Hepatocyte (in vitro differentiated cells): Measurements from ENCODE around the gene LRIG3. TPM values are rescaled to one million over a fixed set of nuclear protein-coding genes. Genes with fewer than 3 reads are reported as not detected.

Source experiments
- DNase-seq: peaks from one replicate; pipeline ENCODE4 v3.0.0-alpha.2; 2016; ENCODE audit warnings: low spot score
- H2AFZ ChIP-seq: fragments of 200-600 bp; sonication (generic); 2 replicates; pipeline ENCODE4 v1.6.0; 2016; ENCODE audit warnings: antibody characterized with exemption, mild to moderate bottlenecking
- H3K27ac ChIP-seq: fragments of 200-600 bp; sonication (generic); 2 replicates; pipeline ENCODE4 v1.5.1; 2016; ENCODE audit warnings: mild to moderate bottlenecking
- H3K27me3 ChIP-seq: fragments of 200-600 bp; sonication (generic); 2 replicates; pipeline ENCODE4 v1.6.1; 2016
- H3K36me3 ChIP-seq: fragments of 200-600 bp; sonication (generic); replicated peaks from 2 replicates; pipeline ENCODE4 v1.5.1; 2016; ENCODE audit warnings: low read depth; ENCODE audit not compliant: insufficient read depth
- H3K4me1 ChIP-seq: fragments of 200-600 bp; sonication (generic); 2 replicates; pipeline ENCODE4 v1.5.1; 2016; ENCODE audit warnings: mild to moderate bottlenecking, moderate library complexity; ENCODE audit not compliant: insufficient read depth
- H3K4me2 ChIP-seq: fragments of 200-600 bp; sonication (generic); 2 replicates; pipeline ENCODE4 v1.6.0; 2016
- H3K4me3 ChIP-seq: fragments of 200-600 bp; sonication (generic); 2 replicates; pipeline ENCODE4 v1.5.1; 2016; ENCODE audit warnings: mild to moderate bottlenecking
- H3K79me2 ChIP-seq: fragments of 200-600 bp; sonication (generic); 2 replicates; pipeline ENCODE4 v1.6.0; 2017; ENCODE audit warnings: mild to moderate bottlenecking
- H3K9me2 ChIP-seq: fragments of 200-600 bp; sonication (generic); replicated peaks from 2 replicates; pipeline ENCODE4 v1.6.0; 2017; ENCODE audit warnings: mild to moderate bottlenecking; ENCODE audit not compliant: insufficient read depth
- H3K9me3 ChIP-seq: fragments of 200-600 bp; sonication (generic); 2 replicates; pipeline ENCODE4 v1.5.1; 2016; ENCODE audit warnings: low read depth, mild to moderate bottlenecking
- H4K20me1 ChIP-seq: fragments of 200-600 bp; sonication (generic); 2 replicates; pipeline ENCODE4 v1.6.0; 2016; ENCODE audit warnings: mild to moderate bottlenecking; ENCODE audit not compliant: insufficient read depth, poor library complexity, severe bottlenecking
- EZH2 ChIP-seq: fragments of 200-600 bp; sonication (generic); IDR thresholded peaks from 2 replicates; pipeline ENCODE4 v1.6.1; 2016; ENCODE audit warnings: antibody characterized with exemption, mild to moderate bottlenecking, borderline replicate concordance
- EZH2phosphoT487 ChIP-seq: fragments of 200-600 bp; sonication (generic); IDR thresholded peaks from one replicate; pipeline ENCODE4 v1.6.1; 2018; ENCODE audit warnings: antibody characterized with exemption, mild to moderate bottlenecking, low read depth, moderate library complexity; ENCODE audit not compliant: unreplicated experiment, severe bottlenecking
- WGBS: methylation state at CpG from one replicate; pipeline ENCODE4 v1.1.6; 2016; ENCODE audit warnings: low lambda C conversion rate; ENCODE audit errors: missing lambda C conversion rate; 5-methylcytosine and 5-hydroxymethylcytosine counted together
- polyA plus RNA-seq: library from polyadenylated mRNA; unstranded; fragments of >200 nt; fragmentation: Nextera tagmentation; extraction: Ambion mirVana; gene quantifications from 2 replicates; pipeline ENCODE4 v1.2.1, GENCODE V29; 2016
- total RNA-seq: library from RNA; depleted of rRNA; stranded (reverse); fragments of >200 nt; gene quantifications from 2 replicates; pipeline ENCODE4 v1.2.3, GENCODE V29; 2014
- TF ChIP-seq, protein P1 (sequence below): fragments of 200-600 bp; sonication (generic); IDR thresholded peaks from 2 replicates; pipeline ENCODE4 v1.5.1; 2016; ENCODE audit warnings: antibody characterized with exemption, mild to moderate bottlenecking; ENCODE audit not compliant: poor library complexity

The LRIG3 gene
- total and polyA plus RNA-seq, 2 experiments from 2014 or later, result 21.7 to 63.9 TPM

DNA sequence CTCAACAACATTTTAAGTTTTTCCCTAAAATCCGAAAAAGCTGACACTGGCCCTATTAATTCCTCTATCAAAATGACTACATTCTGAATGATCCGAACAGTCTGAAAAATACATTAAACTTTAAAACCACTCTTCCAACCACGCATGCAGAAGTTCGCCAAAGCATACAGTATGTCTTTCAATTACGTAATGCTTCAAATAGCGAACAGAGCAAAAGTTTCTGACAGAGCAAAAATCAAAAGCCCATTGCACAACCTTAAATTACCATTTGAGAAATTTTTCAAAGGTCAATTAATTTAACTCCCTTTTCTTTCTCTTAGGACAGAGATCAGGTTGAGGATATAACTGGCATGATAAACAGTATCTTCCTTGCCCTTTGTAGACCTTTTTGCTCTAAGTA, 33.2 kb downstream of the LRIG3 start:
- no peak overlapping the region for H3K4me2 ChIP-seq
- no peaks in the 10 kb centered on the region for H3K9me2 ChIP-seq
- peaks cover 15% of the 10 kb centered on the region for H3K79me2 ChIP-seq
- 84% methylated on average over 6 of the region's 6 CpGs for WGBS
- H3K27ac ChIP-seq, result no peak overlapping the region
- H2AFZ ChIP-seq, result no peak overlapping the region
- no peaks in the 10 kb centered on the region for H3K27me3 ChIP-seq
- H3K9me3 ChIP-seq, result no peaks in the 10 kb centered on the region
- no peaks in the 10 kb centered on the region for H3K4me1 ChIP-seq
- H3K36me3 ChIP-seq, result no peaks in the 10 kb centered on the region
- no peak for DNase-seq
- no peaks in the 10 kb centered on the region for H4K20me1 ChIP-seq
- TF ChIP-seq EZH2phosphoT487 (no peak), EZH2 (no peak)
- TF ChIP-seq, protein P1, sequence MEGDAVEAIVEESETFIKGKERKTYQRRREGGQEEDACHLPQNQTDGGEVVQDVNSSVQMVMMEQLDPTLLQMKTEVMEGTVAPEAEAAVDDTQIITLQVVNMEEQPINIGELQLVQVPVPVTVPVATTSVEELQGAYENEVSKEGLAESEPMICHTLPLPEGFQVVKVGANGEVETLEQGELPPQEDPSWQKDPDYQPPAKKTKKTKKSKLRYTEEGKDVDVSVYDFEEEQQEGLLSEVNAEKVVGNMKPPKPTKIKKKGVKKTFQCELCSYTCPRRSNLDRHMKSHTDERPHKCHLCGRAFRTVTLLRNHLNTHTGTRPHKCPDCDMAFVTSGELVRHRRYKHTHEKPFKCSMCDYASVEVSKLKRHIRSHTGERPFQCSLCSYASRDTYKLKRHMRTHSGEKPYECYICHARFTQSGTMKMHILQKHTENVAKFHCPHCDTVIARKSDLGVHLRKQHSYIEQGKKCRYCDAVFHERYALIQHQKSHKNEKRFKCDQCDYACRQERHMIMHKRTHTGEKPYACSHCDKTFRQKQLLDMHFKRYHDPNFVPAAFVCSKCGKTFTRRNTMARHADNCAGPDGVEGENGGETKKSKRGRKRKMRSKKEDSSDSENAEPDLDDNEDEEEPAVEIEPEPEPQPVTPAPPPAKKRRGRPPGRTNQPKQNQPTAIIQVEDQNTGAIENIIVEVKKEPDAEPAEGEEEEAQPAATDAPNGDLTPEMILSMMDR, result no peak
- H3K4me3 ChIP-seq, result no peak overlapping the region

DNA sequence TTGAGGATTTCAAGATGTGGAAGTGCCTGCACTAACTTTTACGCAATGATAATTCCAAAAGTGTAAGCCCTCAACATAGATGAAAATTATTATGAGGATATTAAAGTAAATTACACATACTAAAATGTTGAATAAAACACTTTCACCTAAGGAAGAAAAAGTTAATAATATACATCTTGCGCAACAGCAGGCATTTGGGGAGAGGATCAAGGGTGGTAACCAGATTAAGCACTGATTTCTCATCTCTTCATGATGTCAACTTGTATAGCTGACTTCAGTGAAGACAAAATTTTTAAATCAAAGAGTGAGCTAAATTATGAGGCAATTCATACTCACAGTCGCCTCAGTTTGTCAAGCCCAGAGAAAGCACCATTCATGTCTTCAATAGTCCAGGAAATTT, 33.8 kb downstream of the LRIG3 start:
- no peak overlapping the region for H3K4me2 ChIP-seq
- H3K79me2 ChIP-seq, result peaks cover 9% of the 10 kb centered on the region
- no peaks in the 10 kb centered on the region for H3K36me3 ChIP-seq
- WGBS, result 99% methylated on average over 3 of the region's 3 CpGs
- no peaks in the 10 kb centered on the region for H3K4me1 ChIP-seq
- no peaks in the 10 kb centered on the region for H4K20me1 ChIP-seq
- TF ChIP-seq, protein P1, result no peak
- TF ChIP-seq EZH2phosphoT487 (no peak), EZH2 (no peak)
- H3K27me3 ChIP-seq, result no peaks in the 10 kb centered on the region
- H3K4me3 ChIP-seq, result no peak overlapping the region
- H3K27ac ChIP-seq, result no peak overlapping the region
- no peaks in the 10 kb centered on the region for H3K9me3 ChIP-seq
- H3K9me2 ChIP-seq, result no peaks in the 10 kb centered on the region
- DNase-seq, result no peak
- no peak overlapping the region for H2AFZ ChIP-seq

DNA sequence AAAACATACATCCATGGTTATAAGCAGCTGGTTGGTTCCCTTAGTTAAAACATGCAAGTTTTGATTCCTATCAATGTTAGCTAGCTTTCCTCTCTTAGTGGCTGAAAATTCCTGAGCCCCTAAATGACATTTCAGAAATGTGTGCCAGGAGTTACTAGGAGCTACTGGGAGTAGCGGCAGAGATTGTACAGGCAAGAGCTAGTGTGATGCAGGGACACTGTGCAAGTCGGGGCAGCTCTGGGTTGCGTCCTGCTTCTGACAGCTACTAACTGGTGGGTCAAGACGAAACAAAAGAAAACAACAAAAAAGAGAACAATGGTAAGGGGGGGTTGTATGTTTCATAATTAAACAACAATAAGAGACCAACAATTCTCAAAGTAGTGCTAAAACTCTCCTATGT, 35.4 kb downstream of the LRIG3 start:
- Histone ChIP-seq H3K27me3 (no peaks in the 10 kb centered on the region), H3K4me1 (no peaks in the 10 kb centered on the region), H3K79me2 (no peaks in the 10 kb centered on the region), H3K27ac (no peak overlapping the region), H3K4me2 (no peak overlapping the region), H3K4me3 (no peak overlapping the region), H4K20me1 (no peaks in the 10 kb centered on the region), H3K9me2 (no peaks in the 10 kb centered on the region), H3K9me3 (no peaks in the 10 kb centered on the region), H2AFZ (no peak overlapping the region), H3K36me3 (no peaks in the 10 kb centered on the region)
- TF ChIP-seq EZH2phosphoT487 (no peak), EZH2 (no peak)
- TF ChIP-seq, protein P1, result no peak
- DNase-seq, result no peak
- 80% methylated on average over 4 of the region's 4 CpGs for WGBS
